PC-3 (cell line): Measurements from ENCODE around the gene PCDHB6. TPM values are rescaled to one million over a fixed set of nuclear protein-coding genes. Genes with fewer than 3 reads are reported as not detected.
A peak's percentile ranks its signal among the peaks of the same experiment; 100 is the strongest.
"Not testable (repeated sequence)": the region's sequence is repeated elsewhere in the genome, so short reads cannot be mapped to it uniquely, and the experiment has no call there.

ENCODE experiments used
- ATAC-seq: fragments of 200-7000 bp; cut with Tn5 transposase; 2 replicates; pipeline ENCODE4 v1.9.1; 2020; ENCODE audit warnings: mild to moderate bottlenecking, moderate library complexity
- BruUV-seq: library from RNA; stranded (reverse); fragments of 400-500 nt; replicated peaks from 2 replicates; lab custom pipeline; 2021; lab: Mats Ljungman, UMichigan
- CTCF ChIA-PET: fragments of 300-600 bp; sonication (Branson Sonifier 250); formaldehyde crosslinking; loops from one replicate; lab custom pipeline; 2022; ENCODE audit warnings: antibody characterized with exemption; lab: Charles Lee
- POLR2A ChIA-PET: fragments of 300-600 bp; sonication (Branson Sonifier 250); formaldehyde crosslinking; loops from one replicate; lab custom pipeline; 2022; ENCODE audit warnings: antibody characterized with exemption; ENCODE audit not compliant: unreplicated experiment; lab: Charles Lee
- DNase-seq: peaks from one replicate; pipeline ENCODE4 v3.0.0-alpha.2; 2015
- H2AFZ ChIP-seq: fragments of 300-600 bp; sonication (generic); 2 replicates; pipeline ENCODE4 v1.6.0; 2016; ENCODE audit warnings: antibody characterized with exemption, low read length
- H3F3A ChIP-seq: fragments of 300-600 bp; sonication (generic); one replicate; pipeline ENCODE4 v1.6.0; 2017; ENCODE audit warnings: antibody characterized with exemption, low read length, control low read depth, mild to moderate bottlenecking; ENCODE audit not compliant: unreplicated experiment
- H3K27ac ChIP-seq: fragments of 300-600 bp; sonication (generic); 2 replicates; pipeline ENCODE4 v1.5.1; 2016; ENCODE audit warnings: mild to moderate bottlenecking, low read length
- H3K27me3 ChIP-seq: fragments of 300-600 bp; sonication (generic); 2 replicates; pipeline ENCODE4 v1.6.1; 2016; ENCODE audit warnings: low read length, mixed read lengths
- H3K36me3 ChIP-seq: fragments of 300-600 bp; sonication (generic); 2 replicates; pipeline ENCODE4 v1.6.1; 2016; ENCODE audit warnings: low read depth, mixed run types, low read length, mixed read lengths
- H3K4me1 ChIP-seq: fragments of 300-600 bp; sonication (generic); 2 replicates; pipeline ENCODE4 v1.5.1; 2016; ENCODE audit warnings: low read length; ENCODE audit not compliant: insufficient read depth
- H3K4me2 ChIP-seq: fragments of 300-600 bp; sonication (generic); 2 replicates; pipeline ENCODE4 v1.6.0; 2016; ENCODE audit warnings: low read length
- H3K4me3 ChIP-seq: fragments of 300-600 bp; sonication (generic); 2 replicates; pipeline ENCODE4 v1.5.1; 2016; ENCODE audit warnings: mild to moderate bottlenecking, low read length, mixed read lengths
- H3K79me2 ChIP-seq: fragments of 300-600 bp; sonication (generic); 2 replicates; pipeline ENCODE4 v1.6.1; 2017; ENCODE audit warnings: low read length, mixed read lengths
- H3K9ac ChIP-seq: fragments of 300-600 bp; sonication (generic); 2 replicates; pipeline ENCODE4 v1.6.0; 2016; ENCODE audit warnings: mild to moderate bottlenecking, low read length
- H3K9me2 ChIP-seq: fragments of 300-600 bp; sonication (generic); replicated peaks from 2 replicates; pipeline ENCODE4 v1.6.1; 2016; ENCODE audit warnings: mixed run types, low read length, mixed read lengths
- H3K9me3 ChIP-seq: fragments of 300-600 bp; sonication (generic); 2 replicates; pipeline ENCODE4 v1.6.1; 2016; ENCODE audit warnings: low read length, mixed read lengths
- H4K20me1 ChIP-seq: fragments of 300-600 bp; sonication (generic); 2 replicates; pipeline ENCODE4 v1.6.1; 2016; ENCODE audit warnings: low read length, mixed read lengths
- CTCF ChIP-seq: fragments of 300-600 bp; sonication (generic); conservative IDR thresholded peaks from 2 replicates; pipeline ENCODE4 v1.5.1; 2017; ENCODE audit warnings: antibody characterized with exemption, low read depth, mild to moderate bottlenecking, low read length
- EZH2 ChIP-seq: fragments of 300-600 bp; sonication (generic); IDR thresholded peaks from one replicate; pipeline ENCODE4 v1.6.1; 2017; ENCODE audit warnings: antibody characterized with exemption, mild to moderate bottlenecking, low read length; ENCODE audit not compliant: unreplicated experiment
- EZH2phosphoT487 ChIP-seq: fragments of 300-600 bp; sonication (generic); IDR thresholded peaks from 2 replicates; pipeline ENCODE4 v1.6.1; 2018; ENCODE audit warnings: mild to moderate bottlenecking, antibody characterized with exemption, low read length, borderline replicate concordance
- intact Hi-C: fragments of 100-400 bp; cut with micrococcal nuclease; formaldehyde crosslinking; loops from 2 replicates; pipeline ENCODE4 v1.9.0; 2023
- total RNA-seq: library from RNA; depleted of rRNA; stranded (reverse); fragments of >200 nt; gene quantifications from 2 replicates; pipeline ENCODE4 v1.2.3, GENCODE V29; 2014

The PCDHB6 gene
- total RNA-seq, 1 experiment from 2014 or later: not detected

- Histone ChIP-seq H3K9me3 (peaks cover 12% of the 10 kb centered on the region), H3K27me3 (no peaks in the 10 kb centered on the region), H3K9ac (no peak within 1 kb of the TSS), H4K20me1 (no peaks in the 10 kb centered on the region), H3F3A (no peaks in the 10 kb centered on the region), H3K79me2 (no peaks in the 10 kb centered on the region), H3K4me3 (no peak within 1 kb of the TSS), H3K36me3 (no peaks in the 10 kb centered on the region), H3K4me1 (no peaks in the 10 kb centered on the region), H3K4me2 (no peak within 1 kb of the TSS), H3K27ac (no peak within 1 kb of the TSS), H2AFZ (no peak within 1 kb of the TSS), H3K9me2 (no peaks in the 10 kb centered on the region)
- no peak for ATAC-seq
- BruUV-seq: no TSS peak
- DNase-seq: no peak
- TF ChIP-seq CTCF (peak; percentile 45; the same call in 1 of the 2 replicates), EZH2 (no peak)
- ChIA-PET CTCF (interaction anchor here (0.6 kb wide), 1 partner anchor 291 kb away, joined by 4 read pairs; no protein-coding TSS in a partner anchor), POLR2A (no interaction called here)
- intact Hi-C loops: no loop called here
These were observed 22.7 kb downstream of the PCDHB6 start, which contains the start of gene PCDHB7 for GRCh38 chr5:141172381-141173204. PCDHB7 (plus strand) TSS chr5:141172644; CDS start chr5:141172836, 192 bp downstream.

- BruUV-seq, H3F3A ChIP-seq, H3K36me3 ChIP-seq, H3K4me1 ChIP-seq, intact Hi-C loops, CTCF ChIA-PET, H4K20me1 ChIP-seq, H3K27me3 ChIP-seq, H3K27ac ChIP-seq, H3K4me3 ChIP-seq, DNase-seq, H3K9ac ChIP-seq, H3K79me2 ChIP-seq, H3K4me2 ChIP-seq, POLR2A ChIA-PET, ATAC-seq, H2AFZ ChIP-seq, H3K9me2 ChIP-seq: not testable (repeated sequence)
- H3K9me3 ChIP-seq: peaks cover 12% of the 10 kb centered on the region
These were observed 24.6 kb downstream of the PCDHB6 start for GRCh38 chr5:141174291-141175104.

GRCh38 chr5:141175933-141176332 lies 26.1 kb downstream of the PCDHB6 start:
- Histone ChIP-seq H3K27me3 (no peaks in the 10 kb centered on the region), H3K4me3 (no peak overlapping the region), H3K9ac (no peak overlapping the region), H2AFZ (no peak overlapping the region), H3K9me2 (no peaks in the 10 kb centered on the region), H3K4me1 (no peaks in the 10 kb centered on the region), H3K4me2 (no peak overlapping the region), H3K79me2 (no peaks in the 10 kb centered on the region), H4K20me1 (no peaks in the 10 kb centered on the region), H3K9me3 (peaks cover 12% of the 10 kb centered on the region), H3K27ac (no peak overlapping the region), H3F3A (no peaks in the 10 kb centered on the region), H3K36me3 (no peaks in the 10 kb centered on the region)
- ATAC-seq (no peak), DNase-seq (no peak)
- ChIA-PET POLR2A (no interaction called here), CTCF (no interaction called here)
- no TSS peak for BruUV-seq
- intact Hi-C loops: no loop called here
- TF ChIP-seq EZH2 (no peak), EZH2phosphoT487 (no peak), CTCF (no peak)

GRCh38 chr5:141177577-141178191 lies 27.8 kb downstream of the PCDHB6 start, which contains the start of gene PCDHB8:
PCDHB8 (plus strand) TSS chr5:141177790; CDS start chr5:141178035, 245 bp downstream.
- CTCF ChIA-PET, H3K27me3 ChIP-seq, POLR2A ChIA-PET, intact Hi-C loops, H3K79me2 ChIP-seq, H3K4me2 ChIP-seq, H3K4me1 ChIP-seq, H4K20me1 ChIP-seq, H3K9me2 ChIP-seq, H3K27ac ChIP-seq, H3K36me3 ChIP-seq, H3K4me3 ChIP-seq, H3F3A ChIP-seq, DNase-seq, H2AFZ ChIP-seq, H3K9ac ChIP-seq: not testable (repeated sequence)
- peak; percentile 57 for ATAC-seq
- peaks cover 12% of the 10 kb centered on the region for H3K9me3 ChIP-seq
- TSS peak; percentile 49 for BruUV-seq
